ENCODE results near the gene MRPS23. TPM values are rescaled to one million over a fixed set of nuclear protein-coding genes. Genes with fewer than 3 reads are reported as not detected.

The MRPS23 gene
- 188 to 258 TPM (median 191 TPM) in 5 replicates for total RNA-seq (2022; extraction: Qiagen RNA extraction; ENCODE audit: low read depth)

GRCh38 chr17:57849874-57850754, at the start of gene MRPS23:
MRPS23 (minus strand) TSS chr17:57850044; CDS start chr17:57850010, 34 bp downstream.

Other genes with a start within 250 kb of the MRPS23 start
- not detected in 5 replicates for gene CCDC182, start 104.7 kb downstream of the MRPS23 start, total RNA-seq (2022; extraction: Qiagen RNA extraction; ENCODE audit: low read depth)
- gene CUEDC1, start 105.4 kb upstream of the MRPS23 start, total RNA-seq (2022; extraction: Qiagen RNA extraction; ENCODE audit: low read depth), result 51.5 to 66.2 TPM (median 63.9 TPM) in 5 replicates
- gene VEZF1, start 138.2 kb upstream of the MRPS23 start, total RNA-seq (2022; extraction: Qiagen RNA extraction; ENCODE audit: low read depth), result 40.8 to 57.7 TPM (median 50.6 TPM) in 5 replicates
- gene SRSF1, start 157.2 kb upstream of the MRPS23 start, total RNA-seq (2022; extraction: Qiagen RNA extraction; ENCODE audit: low read depth), result 220 to 294 TPM (median 251 TPM) in 5 replicates
- gene DYNLL2, start 233.4 kb upstream of the MRPS23 start, total RNA-seq (2022; extraction: Qiagen RNA extraction; ENCODE audit: low read depth), result 19.3 to 24.7 TPM (median 23.8 TPM) in 5 replicates